GM19328 (cell line): ENCODE measurements around the gene UNC50.

Experiments
- ATAC-seq: cut with Tn5 transposase; IDR thresholded peaks from one replicate; pipeline ENCODE4 v1.9.1; 2021; ENCODE audit warnings: mild to moderate bottlenecking, moderate library complexity; ENCODE audit not compliant: unreplicated experiment

UNC50 gene

GRCh38 chr2:98663511-98664090, 55.2 kb downstream of the UNC50 start:
- ATAC-seq = no peak

GRCh38 chr2:98664323-98664722, 55.9 kb downstream of the UNC50 start:
- ATAC-seq = no peak

DNA sequence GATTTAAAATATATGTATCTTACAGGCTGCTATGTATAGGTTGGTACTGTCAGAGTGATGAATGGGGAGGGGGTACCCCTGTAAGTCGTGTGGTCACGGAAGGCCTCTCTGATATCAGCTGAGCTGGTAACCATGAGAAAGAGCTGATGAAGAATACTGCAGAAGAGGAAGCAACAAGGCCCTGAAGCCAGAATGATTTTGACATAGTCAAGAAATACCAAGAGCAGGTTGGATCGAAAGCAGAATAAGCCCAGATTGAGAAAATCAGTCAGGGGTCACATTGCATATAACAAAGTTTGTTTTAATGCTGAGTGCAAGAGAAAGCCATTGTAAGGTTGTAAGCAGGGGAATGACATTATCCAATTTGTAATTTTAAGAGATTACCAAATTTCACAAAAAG, 57.3 kb downstream of the UNC50 start:
- no peak for ATAC-seq
